Activated naive CD4-positive, alpha-beta T cell treated with anti-CD3 and anti-CD28 coated beads, Interleukin-2, amount 50 U/mL, for 24 hours (primary cell): ENCODE data around the gene IL12RB2.

Source experiments
- H3K27ac Mint-ChIP-seq: one replicate; pipeline ENCODE4 v1.8.0; 2021; ENCODE audit warnings: mild to moderate bottlenecking, mixed read lengths
- H3K27me3 Mint-ChIP-seq: one replicate; pipeline ENCODE4 v1.8.0; 2021; ENCODE audit warnings: mixed read lengths
- H3K36me3 Mint-ChIP-seq: one replicate; pipeline ENCODE4 v1.8.0; 2021; ENCODE audit warnings: mixed read lengths
- H3K4me1 Mint-ChIP-seq: one replicate; pipeline ENCODE4 v1.8.0; 2021; ENCODE audit warnings: mixed read lengths
- H3K4me3 Mint-ChIP-seq: one replicate; pipeline ENCODE4 v1.8.0; 2021; ENCODE audit warnings: mild to moderate bottlenecking, mixed read lengths
- H3K9me3 Mint-ChIP-seq: one replicate; pipeline ENCODE4 v1.8.0; 2021; ENCODE audit warnings: mixed read lengths

The IL12RB2 gene

DNA sequence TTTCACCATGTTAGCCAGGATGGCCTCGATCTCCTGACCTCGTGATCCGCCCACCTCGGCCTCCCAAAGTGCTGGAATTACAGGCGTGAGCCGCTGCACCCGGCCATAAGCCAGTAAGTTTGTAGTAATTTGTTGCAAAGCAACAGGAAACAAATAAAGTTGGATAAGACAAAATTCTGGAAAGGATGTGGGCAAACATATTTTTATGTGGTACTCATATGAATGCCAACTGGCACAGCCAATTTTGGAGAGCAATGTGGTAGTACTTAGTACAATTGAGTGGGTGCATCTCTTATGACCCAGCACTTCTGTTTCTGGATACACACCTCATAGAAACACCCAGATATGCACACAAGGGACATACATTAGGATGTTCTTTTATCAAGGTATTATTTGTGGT, 8.4 kb upstream of the IL12RB2 start:
- H3K4me1 Mint-ChIP-seq: peaks cover 9% of the 10 kb centered on the region
- H3K9me3 Mint-ChIP-seq: no peaks in the 10 kb centered on the region
- no peak overlapping the region for H3K4me3 Mint-ChIP-seq
- H3K27me3 Mint-ChIP-seq: peaks cover 3% of the 10 kb centered on the region
- no peak overlapping the region for H3K27ac Mint-ChIP-seq
- no peaks in the 10 kb centered on the region for H3K36me3 Mint-ChIP-seq

DNA sequence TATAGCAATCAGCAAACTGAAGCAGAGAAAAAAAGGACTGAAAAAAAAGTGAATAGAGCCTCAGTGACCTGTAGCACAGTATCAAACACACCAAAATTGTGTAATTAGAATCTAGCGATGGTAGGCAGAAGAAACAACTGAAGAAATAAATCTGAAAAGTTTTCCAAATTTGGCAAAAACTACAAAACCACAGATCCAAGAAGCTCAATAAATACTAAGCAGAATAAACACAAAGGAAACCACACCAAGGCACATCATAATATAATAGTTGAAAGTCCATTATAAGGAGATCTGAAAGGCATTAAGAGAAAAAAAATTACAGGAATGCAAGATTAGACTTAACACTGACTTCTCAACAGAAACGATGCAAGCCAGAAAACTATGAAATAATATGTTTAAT, 7.1 kb upstream of the IL12RB2 start:
- no peaks in the 10 kb centered on the region for H3K9me3 Mint-ChIP-seq
- no peak overlapping the region for H3K4me3 Mint-ChIP-seq
- peaks cover 3% of the 10 kb centered on the region for H3K27me3 Mint-ChIP-seq
- no peak overlapping the region for H3K27ac Mint-ChIP-seq
- no peaks in the 10 kb centered on the region for H3K36me3 Mint-ChIP-seq
- peaks cover 7% of the 10 kb centered on the region for H3K4me1 Mint-ChIP-seq

DNA sequence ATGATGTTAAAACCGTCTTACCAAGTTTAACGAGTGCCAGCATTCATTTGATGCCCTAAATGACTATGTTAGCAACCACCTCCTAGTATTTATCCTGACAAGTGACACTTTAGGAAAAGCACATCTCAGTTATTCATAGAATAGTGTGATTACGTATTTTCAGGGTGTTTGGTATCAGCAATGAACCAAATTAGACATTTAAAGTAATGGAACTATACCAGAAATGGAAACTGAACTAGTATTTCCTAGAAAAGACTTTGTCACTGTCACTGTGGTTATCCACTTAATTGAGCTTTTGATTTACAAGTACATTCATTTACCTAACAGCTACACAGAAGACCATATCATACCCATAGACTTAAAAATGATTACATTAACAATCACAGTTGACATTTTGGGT, 3.6 kb upstream of the IL12RB2 start:
- no peak overlapping the region for H3K27ac Mint-ChIP-seq
- no peak overlapping the region for H3K4me3 Mint-ChIP-seq
- H3K36me3 Mint-ChIP-seq: no peaks in the 10 kb centered on the region
- H3K4me1 Mint-ChIP-seq: peaks cover 19% of the 10 kb centered on the region
- peaks cover 3% of the 10 kb centered on the region for H3K27me3 Mint-ChIP-seq
- no peaks in the 10 kb centered on the region for H3K9me3 Mint-ChIP-seq

DNA sequence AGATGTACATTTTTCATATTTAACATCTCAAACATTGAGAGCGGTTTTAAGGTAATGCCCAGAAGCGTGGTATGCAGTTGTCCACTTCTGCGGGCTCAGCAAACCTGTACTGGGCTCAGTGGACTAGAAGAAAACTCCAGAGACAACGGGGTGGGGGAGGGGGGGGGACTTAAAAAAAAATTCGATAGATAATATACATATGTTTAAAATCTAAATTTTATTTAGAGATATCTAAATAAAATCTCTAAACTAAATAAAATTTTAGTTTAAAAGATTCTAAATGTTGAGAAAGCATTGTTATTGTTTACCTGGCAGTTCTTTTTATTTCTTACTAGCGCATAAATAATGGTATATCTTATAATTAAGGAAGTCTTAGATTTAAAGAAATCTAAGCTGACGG, 1.1 kb upstream of the IL12RB2 start:
- peak overlapping the region; percentile 55 for H3K27ac Mint-ChIP-seq
- no peaks in the 10 kb centered on the region for H3K9me3 Mint-ChIP-seq
- peaks cover 29% of the 10 kb centered on the region for H3K4me1 Mint-ChIP-seq
- H3K27me3 Mint-ChIP-seq: peaks cover 3% of the 10 kb centered on the region
- peaks cover 3% of the 10 kb centered on the region for H3K36me3 Mint-ChIP-seq
- H3K4me3 Mint-ChIP-seq: peak overlapping the region; percentile 39

DNA sequence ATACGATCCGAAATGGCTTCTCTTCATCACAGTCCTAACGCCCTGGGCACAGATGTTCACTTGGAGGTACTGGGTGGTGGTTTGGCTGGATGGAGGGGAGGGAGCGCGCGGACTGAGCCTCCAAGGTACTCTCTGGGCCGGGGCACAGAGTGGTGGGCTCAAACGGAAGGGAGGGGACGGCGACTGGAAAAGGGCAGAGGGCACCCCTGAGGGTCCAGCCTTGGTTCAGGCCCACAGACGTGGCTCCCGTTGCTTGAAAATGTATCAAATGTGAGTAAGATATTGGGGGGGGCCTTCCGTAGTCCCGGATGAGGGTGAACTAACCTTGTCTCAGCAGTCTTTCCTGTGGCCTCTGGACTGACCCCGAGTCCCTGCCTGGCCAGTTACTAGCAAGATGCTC, 463 bp downstream of the IL12RB2 start:
- peaks cover 5% of the 10 kb centered on the region for H3K9me3 Mint-ChIP-seq
- H3K27ac Mint-ChIP-seq: peak overlapping the region; percentile 98
- H3K4me3 Mint-ChIP-seq: peak overlapping the region; percentile 96
- H3K27me3 Mint-ChIP-seq: peaks cover 1% of the 10 kb centered on the region
- peaks cover 8% of the 10 kb centered on the region for H3K36me3 Mint-ChIP-seq
- peaks cover 43% of the 10 kb centered on the region for H3K4me1 Mint-ChIP-seq

DNA sequence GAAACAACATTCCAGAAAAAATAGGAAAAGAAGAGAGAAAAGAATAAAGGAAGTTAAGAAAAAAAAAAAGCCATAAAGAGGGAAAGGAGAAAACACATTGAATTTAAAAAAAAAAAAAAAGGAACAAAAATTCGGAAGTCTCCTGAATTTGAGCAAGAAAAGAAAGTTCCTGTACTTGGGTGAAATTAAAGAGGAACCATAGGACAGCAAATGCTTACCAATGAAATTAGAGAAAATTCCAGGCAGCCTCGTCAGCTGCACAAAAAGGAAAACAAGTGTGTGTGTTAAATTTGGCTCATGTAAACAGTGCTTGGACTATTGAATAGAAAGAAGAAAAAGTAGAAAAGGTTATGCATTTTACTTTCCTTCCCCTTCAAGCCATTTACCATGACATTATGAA, 4.9 kb downstream of the IL12RB2 start:
- Mint-ChIP-seq H3K4me1 (peaks cover 59% of the 10 kb centered on the region), H3K4me3 (peak overlapping the region; percentile 49), H3K27ac (peak overlapping the region; percentile 89), H3K9me3 (peaks cover 5% of the 10 kb centered on the region), H3K36me3 (peaks cover 19% of the 10 kb centered on the region), H3K27me3 (no peaks in the 10 kb centered on the region)

DNA sequence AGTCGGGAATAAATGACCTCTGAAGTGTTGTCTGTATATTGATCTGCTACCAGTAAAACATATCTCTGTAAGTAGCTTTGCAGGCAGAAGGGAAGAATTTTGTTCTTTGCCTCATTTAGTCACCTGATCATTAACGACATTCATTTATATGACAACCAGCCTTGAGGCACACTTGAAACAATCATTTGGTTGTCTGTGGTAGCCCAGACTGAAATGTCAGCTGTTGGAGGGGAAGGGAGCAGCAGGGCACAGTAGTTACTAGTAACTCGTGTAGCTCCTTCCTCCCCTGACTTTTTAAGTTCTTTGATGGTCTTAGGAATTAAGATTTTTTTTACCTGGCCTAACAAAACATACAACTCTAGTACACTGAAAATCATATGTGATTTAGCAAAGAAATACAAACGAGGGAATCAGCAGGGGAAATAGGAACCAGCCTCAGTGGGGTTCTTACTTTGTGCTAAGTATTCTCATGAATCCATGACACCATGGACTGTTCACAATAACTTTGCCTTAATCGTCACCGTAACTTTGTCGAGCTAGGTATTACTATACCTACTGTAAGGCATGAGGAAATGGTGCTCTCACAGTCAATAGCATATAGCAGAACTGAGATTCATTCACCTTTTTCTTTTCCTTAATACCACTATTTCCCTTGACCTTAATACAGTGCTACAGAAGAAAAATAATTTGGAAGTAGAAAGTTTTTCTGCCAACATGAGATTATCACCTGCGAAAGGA, 6.4 kb downstream of the IL12RB2 start:
- peaks cover 5% of the 10 kb centered on the region for H3K9me3 Mint-ChIP-seq
- peaks cover 19% of the 10 kb centered on the region for H3K36me3 Mint-ChIP-seq
- no peaks in the 10 kb centered on the region for H3K27me3 Mint-ChIP-seq
- peak overlapping the region; percentile 71 for H3K27ac Mint-ChIP-seq
- peaks cover 52% of the 10 kb centered on the region for H3K4me1 Mint-ChIP-seq
- peak overlapping the region; percentile 31 for H3K4me3 Mint-ChIP-seq

DNA sequence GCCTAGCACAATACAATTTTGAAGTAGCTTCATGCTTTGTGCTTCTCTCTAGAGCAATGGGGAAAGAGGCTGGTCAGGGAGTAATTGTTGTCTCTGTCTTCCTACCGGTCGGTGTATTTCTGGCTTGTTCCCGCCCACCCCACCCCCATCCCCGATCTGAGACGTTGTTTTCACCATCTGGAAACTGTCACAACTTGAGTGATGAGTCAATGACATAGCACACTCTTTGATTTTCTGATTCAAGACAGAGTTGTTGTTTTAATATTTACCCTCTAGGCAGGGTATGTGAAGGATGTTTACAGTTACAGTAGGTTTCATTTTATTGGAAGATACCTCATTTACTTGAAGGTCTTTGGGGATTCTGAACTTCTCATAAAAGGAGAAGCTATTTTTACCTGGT, 7.0 kb downstream of the IL12RB2 start:
- Mint-ChIP-seq H3K36me3 (peaks cover 19% of the 10 kb centered on the region), H3K4me3 (peak overlapping the region; percentile 62), H3K9me3 (peaks cover 5% of the 10 kb centered on the region), H3K4me1 (peaks cover 52% of the 10 kb centered on the region), H3K27ac (peak overlapping the region; percentile 91), H3K27me3 (no peaks in the 10 kb centered on the region)

DNA sequence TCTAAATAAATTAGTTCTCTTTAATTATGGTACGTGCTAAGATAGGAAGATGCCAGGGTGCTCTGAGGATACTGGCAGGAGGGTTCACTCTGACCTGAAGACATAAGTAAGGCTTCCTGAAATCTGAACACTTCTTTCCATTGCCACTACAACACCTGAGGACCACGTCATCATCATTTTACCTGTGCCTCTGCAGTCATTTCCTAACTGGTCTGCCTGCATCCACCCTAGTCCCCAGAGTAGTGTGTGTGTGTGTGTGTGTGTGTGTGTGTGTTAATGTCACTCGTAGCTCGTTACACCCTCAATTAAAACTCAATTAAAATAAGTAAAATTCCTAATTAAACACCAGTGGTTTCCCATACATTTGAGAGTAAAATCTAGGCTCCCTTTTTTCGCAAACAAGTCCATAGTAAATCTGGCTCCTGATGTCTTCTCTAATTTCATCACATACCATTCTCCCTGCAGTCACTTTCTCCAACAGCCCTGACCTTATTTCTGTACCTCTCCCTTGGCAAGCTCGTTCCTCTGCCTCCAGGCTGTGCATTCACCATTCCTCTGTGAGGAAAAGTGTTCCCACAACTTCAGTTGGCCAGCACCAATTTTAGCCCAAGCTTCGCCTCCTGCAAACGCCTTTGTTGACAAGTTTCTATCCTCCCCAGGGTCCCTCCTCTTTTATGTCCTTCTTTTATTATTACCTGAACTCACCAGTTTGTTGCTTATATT, 8.7 kb downstream of the IL12RB2 start:
- Mint-ChIP-seq H3K4me1 (peaks cover 43% of the 10 kb centered on the region), H3K27me3 (no peaks in the 10 kb centered on the region), H3K27ac (no peak overlapping the region), H3K36me3 (peaks cover 17% of the 10 kb centered on the region), H3K9me3 (peaks cover 5% of the 10 kb centered on the region), H3K4me3 (no peak overlapping the region)

DNA sequence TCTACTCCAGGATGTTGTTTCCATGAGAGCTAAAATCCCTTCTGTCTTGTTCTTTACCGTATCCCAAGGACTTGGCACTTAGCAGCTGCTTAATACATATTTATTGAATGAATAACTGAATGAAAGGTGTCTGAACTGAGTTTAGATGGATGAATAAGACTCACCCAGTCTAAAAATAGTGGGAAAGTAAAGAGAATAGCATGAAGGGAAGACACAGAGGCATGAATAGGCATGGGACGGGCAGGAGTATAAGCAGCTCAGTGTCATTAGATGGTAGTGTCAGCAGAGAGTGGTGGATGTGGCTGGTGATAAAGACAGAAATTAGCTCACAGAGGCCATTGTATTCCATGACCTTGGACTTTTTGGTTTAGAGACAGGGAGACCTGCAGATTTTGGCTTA, 9.2 kb downstream of the IL12RB2 start:
- no peak overlapping the region for H3K27ac Mint-ChIP-seq
- H3K36me3 Mint-ChIP-seq: peaks cover 22% of the 10 kb centered on the region
- peaks cover 40% of the 10 kb centered on the region for H3K4me1 Mint-ChIP-seq
- H3K27me3 Mint-ChIP-seq: no peaks in the 10 kb centered on the region
- no peak overlapping the region for H3K4me3 Mint-ChIP-seq
- peaks cover 5% of the 10 kb centered on the region for H3K9me3 Mint-ChIP-seq

DNA sequence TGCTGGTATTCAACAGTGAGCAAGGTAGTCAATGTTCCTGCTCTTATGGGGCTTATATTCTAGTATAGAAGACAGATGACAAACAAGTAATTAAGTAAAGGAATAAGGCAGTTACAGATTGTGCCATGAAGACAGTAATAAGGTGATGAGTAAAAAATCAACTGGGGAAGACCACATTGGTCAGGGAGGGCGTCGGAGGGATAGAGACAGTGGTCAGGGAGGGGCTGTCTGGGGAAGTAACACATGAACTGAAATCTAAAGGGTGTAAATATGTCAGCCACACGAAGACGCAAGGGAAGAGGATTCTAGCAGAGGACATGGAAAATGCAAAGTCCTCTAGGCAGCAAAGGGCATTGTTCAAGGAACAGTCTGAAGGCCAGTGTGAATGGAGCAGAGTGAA, 10.1 kb downstream of the IL12RB2 start:
- Mint-ChIP-seq H3K4me1 (peaks cover 31% of the 10 kb centered on the region), H3K36me3 (peaks cover 24% of the 10 kb centered on the region)

DNA sequence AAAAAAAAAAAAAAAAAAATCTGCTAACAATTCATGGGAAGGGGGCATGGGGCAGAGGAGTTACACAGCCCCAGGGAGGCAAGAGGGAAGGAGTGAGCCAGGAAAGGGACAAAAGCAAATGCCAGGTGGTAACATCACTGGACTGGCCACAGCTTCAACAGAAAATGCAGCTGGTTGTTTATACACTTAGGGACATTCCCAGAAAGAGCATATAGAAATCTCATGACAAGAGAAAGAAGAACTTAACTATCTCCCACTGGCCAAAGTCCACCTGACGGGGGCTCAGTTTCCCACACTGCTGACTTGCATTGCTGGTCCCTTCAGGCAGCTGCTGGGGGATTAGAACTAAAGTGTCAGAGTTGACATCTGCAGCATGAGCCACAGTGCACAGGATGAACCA, 14.8 kb downstream of the IL12RB2 start:
- Mint-ChIP-seq H3K4me1 (no peaks in the 10 kb centered on the region), H3K9me3 (no peaks in the 10 kb centered on the region), H3K27me3 (no peaks in the 10 kb centered on the region), H3K36me3 (peaks cover 16% of the 10 kb centered on the region), H3K27ac (no peak overlapping the region), H3K4me3 (no peak overlapping the region)

More for the DNA sequence above, 10.1 kb downstream of the IL12RB2 start:
- Mint-ChIP-seq H3K4me3 (no peak overlapping the region), H3K27me3 (no peaks in the 10 kb centered on the region), H3K27ac (no peak overlapping the region), H3K9me3 (no peaks in the 10 kb centered on the region)

DNA sequence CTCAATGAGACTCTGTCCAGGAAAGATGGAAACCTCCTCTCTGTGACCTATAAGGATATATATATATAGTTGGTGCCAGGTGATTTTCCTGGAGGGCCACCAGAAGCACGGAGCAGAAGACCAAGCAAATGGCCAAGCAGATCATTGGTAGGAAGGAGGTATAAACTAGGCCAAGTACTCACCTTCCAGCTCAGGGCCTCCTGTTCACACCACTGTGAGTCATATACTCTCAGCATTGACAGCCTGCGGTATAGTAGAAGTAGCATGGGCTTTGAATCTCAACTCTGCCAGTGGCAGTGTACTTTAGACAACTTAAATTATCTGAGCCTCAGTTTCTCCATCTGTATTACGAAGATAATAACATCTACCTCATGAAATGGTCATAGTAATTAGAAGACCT, 15.4 kb downstream of the IL12RB2 start:
- H3K27ac Mint-ChIP-seq: no peak overlapping the region
- H3K4me3 Mint-ChIP-seq: no peak overlapping the region
- H3K27me3 Mint-ChIP-seq: no peaks in the 10 kb centered on the region
- no peaks in the 10 kb centered on the region for H3K9me3 Mint-ChIP-seq
- H3K4me1 Mint-ChIP-seq: no peaks in the 10 kb centered on the region
- H3K36me3 Mint-ChIP-seq: peaks cover 19% of the 10 kb centered on the region

DNA sequence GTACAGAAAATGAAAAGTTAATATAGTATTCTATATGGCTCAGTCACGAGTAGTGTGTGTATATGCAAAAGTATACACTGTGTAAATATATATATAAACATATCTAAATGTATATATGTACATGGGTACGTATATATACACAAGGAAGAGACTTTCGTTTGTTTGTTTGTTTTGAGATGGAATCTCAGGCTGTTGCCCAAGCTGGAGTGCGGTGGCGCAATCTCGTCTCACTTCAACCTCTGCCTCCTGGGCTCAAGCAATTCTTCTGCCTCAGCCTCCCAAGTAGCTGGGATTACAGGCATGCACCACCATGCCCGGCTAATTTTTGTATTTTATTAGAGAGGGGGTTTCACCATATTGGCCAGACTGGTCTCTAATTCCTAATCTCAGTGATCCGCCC, 16.4 kb downstream of the IL12RB2 start:
- no peak overlapping the region for H3K27ac Mint-ChIP-seq
- H3K36me3 Mint-ChIP-seq: peaks cover 24% of the 10 kb centered on the region
- H3K27me3 Mint-ChIP-seq: no peaks in the 10 kb centered on the region
- peaks cover 4% of the 10 kb centered on the region for H3K4me1 Mint-ChIP-seq
- H3K4me3 Mint-ChIP-seq: no peak overlapping the region
- no peaks in the 10 kb centered on the region for H3K9me3 Mint-ChIP-seq

DNA sequence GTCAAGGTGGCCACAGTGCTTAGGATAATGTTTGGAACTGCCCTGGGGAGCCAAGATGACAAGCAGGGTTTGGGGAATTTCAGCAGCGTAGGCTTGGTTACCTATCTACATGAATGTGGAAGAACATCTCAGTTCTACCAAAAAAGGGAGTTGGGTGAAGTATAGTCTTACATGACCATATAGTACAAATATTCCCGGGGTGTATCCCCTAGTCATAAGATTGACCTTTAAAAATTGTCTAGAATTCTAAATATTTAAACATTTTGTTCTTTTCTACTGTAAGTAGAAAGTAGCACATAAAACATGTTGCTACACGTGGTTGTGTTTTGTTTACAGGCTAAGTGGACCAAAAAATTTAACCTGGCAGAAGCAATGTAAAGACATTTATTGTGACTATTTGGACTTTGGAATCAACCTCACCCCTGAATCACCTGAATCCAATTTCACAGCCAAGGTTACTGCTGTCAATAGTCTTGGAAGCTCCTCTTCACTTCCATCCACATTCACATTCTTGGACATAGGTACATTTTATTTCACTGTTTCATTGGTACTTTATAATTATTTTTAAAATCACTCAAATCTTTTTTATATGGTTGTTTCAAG, 20.3 kb downstream of the IL12RB2 start:
- peaks cover 22% of the 10 kb centered on the region for H3K4me1 Mint-ChIP-seq
- no peaks in the 10 kb centered on the region for H3K27me3 Mint-ChIP-seq
- H3K36me3 Mint-ChIP-seq: peaks cover 15% of the 10 kb centered on the region
- no peak overlapping the region for H3K27ac Mint-ChIP-seq
- H3K9me3 Mint-ChIP-seq: no peaks in the 10 kb centered on the region
- no peak overlapping the region for H3K4me3 Mint-ChIP-seq
